Left forelimb (tissue), 1 donor: ENCODE results near the gene ALKBH7.

Experiments
- DNase-seq: peaks from one replicate; pipeline ENCODE4 v3.0.0-alpha.2; 2018; ENCODE audit warnings: low spot score

ALKBH7 gene

DNA sequence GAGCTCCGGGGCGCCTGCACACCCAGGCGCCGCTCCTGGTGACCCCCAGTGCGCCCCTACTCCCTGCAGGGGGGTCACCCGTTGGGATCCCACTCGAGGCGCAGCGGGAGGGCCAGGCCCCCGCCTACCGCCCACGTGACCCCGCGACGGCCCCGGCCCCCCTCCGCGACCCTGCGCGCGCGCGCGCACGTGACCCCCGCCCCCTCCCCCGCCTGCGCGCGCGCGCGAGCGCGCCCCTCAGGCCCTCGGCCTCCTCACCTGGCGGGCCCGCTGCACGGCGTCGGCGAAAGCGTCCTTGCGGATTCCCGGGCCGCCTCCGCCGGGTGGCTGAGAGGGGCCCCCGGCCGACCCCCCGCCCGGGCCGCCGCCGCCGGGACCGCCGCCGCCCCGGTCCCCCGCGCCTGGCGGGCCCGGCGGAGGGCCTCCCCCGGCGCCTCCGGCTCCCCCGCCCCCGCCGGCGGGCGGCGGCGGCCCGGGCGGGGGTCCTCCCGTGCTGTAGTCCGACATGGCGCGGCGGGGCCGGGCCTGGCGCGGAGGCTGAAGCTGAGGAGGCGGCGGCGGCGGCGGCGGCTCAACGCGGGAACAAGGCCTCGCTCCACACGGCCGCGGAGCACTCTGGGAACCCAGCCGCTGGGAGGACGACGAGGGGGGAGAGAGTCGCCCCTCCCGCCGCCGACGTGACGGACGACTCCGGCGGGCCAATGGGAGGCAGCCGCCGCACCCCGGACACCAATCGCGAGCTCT is 51.8 kb downstream of the ALKBH7 start, which contains the start of gene KHSRP:
Gene KHSRP, minus strand, starts transcription at position 617 of the 744 bp plus-strand sequence. Its CDS starts 110 bp downstream, at position 507.
- DNase-seq = no peak
